LNCaP clone FGC (cell line): ENCODE results near the gene KIF21A.
A peak's percentile ranks its signal among the peaks of the same experiment; 100 is the strongest.

Experiments used
- DNase-seq: peaks from one replicate; pipeline ENCODE4 v3.0.0-alpha.2; 2011; ENCODE audit warnings: low read depth
- H3K4me3 ChIP-seq: 2 replicates; pipeline ENCODE4 v1.5.1; 2011; ENCODE audit warnings: mild to moderate bottlenecking, low read depth, low read length, control low read depth
- TF ChIP-seq, protein P1 (sequence below): IDR thresholded peaks from 2 replicates; pipeline ENCODE4 v1.5.1; 2012; ENCODE audit warnings: mild to moderate bottlenecking; ENCODE audit not compliant: control insufficient read depth, insufficient read depth; ENCODE audit errors: extremely low read depth

KIF21A gene

DNA sequence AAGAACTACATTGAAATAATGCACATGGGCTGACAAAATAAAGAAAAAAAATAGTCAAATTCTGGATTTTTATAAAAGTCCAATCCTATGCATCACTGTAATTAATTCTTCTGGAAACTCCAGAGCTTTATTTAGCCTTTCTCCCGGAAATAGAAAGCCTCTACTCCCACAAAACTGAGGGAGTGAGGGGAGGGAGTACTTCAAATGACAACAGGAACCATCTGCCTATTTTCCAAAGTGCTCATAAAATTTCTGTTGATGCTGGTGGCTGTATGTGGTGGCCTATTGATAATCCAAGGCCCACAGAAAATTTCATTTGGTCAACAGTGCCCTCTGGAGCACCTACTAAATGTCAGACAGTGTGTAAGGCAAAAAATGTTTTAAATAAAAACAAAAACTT lies 64.6 kb downstream of the KIF21A start:
- no peak for DNase-seq
- TF ChIP-seq, protein P1, sequence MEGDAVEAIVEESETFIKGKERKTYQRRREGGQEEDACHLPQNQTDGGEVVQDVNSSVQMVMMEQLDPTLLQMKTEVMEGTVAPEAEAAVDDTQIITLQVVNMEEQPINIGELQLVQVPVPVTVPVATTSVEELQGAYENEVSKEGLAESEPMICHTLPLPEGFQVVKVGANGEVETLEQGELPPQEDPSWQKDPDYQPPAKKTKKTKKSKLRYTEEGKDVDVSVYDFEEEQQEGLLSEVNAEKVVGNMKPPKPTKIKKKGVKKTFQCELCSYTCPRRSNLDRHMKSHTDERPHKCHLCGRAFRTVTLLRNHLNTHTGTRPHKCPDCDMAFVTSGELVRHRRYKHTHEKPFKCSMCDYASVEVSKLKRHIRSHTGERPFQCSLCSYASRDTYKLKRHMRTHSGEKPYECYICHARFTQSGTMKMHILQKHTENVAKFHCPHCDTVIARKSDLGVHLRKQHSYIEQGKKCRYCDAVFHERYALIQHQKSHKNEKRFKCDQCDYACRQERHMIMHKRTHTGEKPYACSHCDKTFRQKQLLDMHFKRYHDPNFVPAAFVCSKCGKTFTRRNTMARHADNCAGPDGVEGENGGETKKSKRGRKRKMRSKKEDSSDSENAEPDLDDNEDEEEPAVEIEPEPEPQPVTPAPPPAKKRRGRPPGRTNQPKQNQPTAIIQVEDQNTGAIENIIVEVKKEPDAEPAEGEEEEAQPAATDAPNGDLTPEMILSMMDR, result no peak
- H3K4me3 ChIP-seq, result no peak overlapping the region

GRCh38 chr12:39375206-39375808 lies 67.6 kb downstream of the KIF21A start:
- H3K4me3 ChIP-seq, result no peak overlapping the region
- DNase-seq, result no peak
- TF ChIP-seq, protein P1, result 0 out of 2 replicates have a peak, but pooled peaks have one; percentile 17

GRCh38 chr12:39372929-39373328 lies 70.0 kb downstream of the KIF21A start:
- TF ChIP-seq, protein P1, result no peak
- no peak for DNase-seq
- no peak overlapping the region for H3K4me3 ChIP-seq

- TF ChIP-seq, protein P1, result no peak
- DNase-seq, result no peak
- H3K4me3 ChIP-seq, result no peak overlapping the region
Observed at GRCh38 chr12:39372204-39372925, 70.6 kb downstream of the KIF21A start.

- no peak overlapping the region for H3K4me3 ChIP-seq
- TF ChIP-seq, protein P1, result no peak
- no peak for DNase-seq
Observed at GRCh38 chr12:39369756-39370155, 73.2 kb downstream of the KIF21A start.

DNA sequence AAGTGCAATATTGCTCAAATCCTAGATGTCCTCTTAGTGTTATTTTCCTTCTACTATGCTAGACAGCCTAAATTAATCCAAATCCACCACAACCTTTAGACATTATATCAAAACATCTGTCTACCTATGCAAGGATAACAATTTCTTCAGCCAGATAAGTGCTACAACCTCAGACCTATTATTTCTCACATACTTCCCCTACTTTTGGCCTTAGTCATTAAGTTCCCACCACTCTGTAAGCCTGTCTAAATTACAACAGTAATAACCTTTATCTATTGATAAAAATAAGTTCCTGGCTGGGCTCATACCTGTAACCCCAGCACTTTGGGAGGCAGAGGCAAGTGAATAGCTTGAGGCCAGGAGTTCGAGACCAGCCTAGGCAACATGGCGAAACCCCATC lies 74.0 kb downstream of the KIF21A start:
- TF ChIP-seq, protein P1, result no peak
- H3K4me3 ChIP-seq, result no peak overlapping the region
- no peak for DNase-seq
